SIG-M5 (cell line): Measurements from ENCODE around the gene DUOXA1.

Experiments
- DNase-seq: peaks from one replicate; lab custom pipeline; 2025; lab: John Stamatoyannopoulos, UW

DUOXA1 gene

GRCh38 chr15:45131510-45131909 is 1.8 kb upstream of the DUOXA1 start:
- DNase-seq, result no peak

- no peak for DNase-seq
These were observed 767 bp upstream of the DUOXA1 start for GRCh38 chr15:45130291-45131000.

- no peak for DNase-seq
These were observed 574 bp downstream of the DUOXA1 start for GRCh38 chr15:45128971-45129639.

- DNase-seq, result no peak
These were observed 3.0 kb downstream of the DUOXA1 start for GRCh38 chr15:45126535-45127158.

GRCh38 chr15:45123397-45123796 is 6.3 kb downstream of the DUOXA1 start:
- no peak for DNase-seq

GRCh38 chr15:45122719-45123118 is 7.0 kb downstream of the DUOXA1 start:
- no peak for DNase-seq

GRCh38 chr15:45121706-45122417 is 7.8 kb downstream of the DUOXA1 start:
- DNase-seq, result no peak

GRCh38 chr15:45121020-45121419 is 8.7 kb downstream of the DUOXA1 start:
- DNase-seq, result no peak

GRCh38 chr15:45120081-45120972 is 9.4 kb downstream of the DUOXA1 start:
- no peak for DNase-seq

GRCh38 chr15:45118996-45119395 is 10.7 kb downstream of the DUOXA1 start:
- DNase-seq, result no peak

GRCh38 chr15:45118131-45118588 is 11.5 kb downstream of the DUOXA1 start:
- peak; percentile 11 for DNase-seq

- no peak for DNase-seq
These were observed 12.2 kb downstream of the DUOXA1 start for GRCh38 chr15:45117308-45118130.

GRCh38 chr15:45116482-45117307 is 13.0 kb downstream of the DUOXA1 start:
- DNase-seq, result no peak

GRCh38 chr15:45116006-45116481 is 13.6 kb downstream of the DUOXA1 start:
- no peak for DNase-seq

GRCh38 chr15:45115312-45115820 is 14.3 kb downstream of the DUOXA1 start:
- DNase-seq, result no peak

GRCh38 chr15:45114751-45115085 is 15.0 kb downstream of the DUOXA1 start:
- no peak for DNase-seq

- DNase-seq, result no peak
These were observed 15.5 kb downstream of the DUOXA1 start, which contains the start of the genes DUOX2 and DUOXA2 for GRCh38 chr15:45114076-45114750. Gene DUOX2 (minus strand): TSS chr15:45114172. CDS start chr15:45113411, 761 bp downstream. Gene DUOXA2 (plus strand): TSS chr15:45114326. CDS start chr15:45114606, 280 bp downstream.

GRCh38 chr15:45113380-45113990 is 16.2 kb downstream of the DUOXA1 start:
- no peak for DNase-seq
